GM23248 (cell line): ENCODE data around the gene RAN. TPM values are rescaled to one million over a fixed set of nuclear protein-coding genes. Genes with fewer than 3 reads are reported as not detected.

Experiments
- DNase-seq: peaks from one replicate; pipeline ENCODE4 v3.0.0-alpha.2; 2015
- H2AFZ ChIP-seq: fragments of 200-600 bp; sonication (generic); 2 replicates; pipeline ENCODE4 v1.6.1; 2016; ENCODE audit warnings: antibody characterized with exemption
- H3F3A ChIP-seq: fragments of 200-600 bp; sonication (generic); 2 replicates; pipeline ENCODE4 v1.6.1; 2016; ENCODE audit warnings: mild to moderate bottlenecking, antibody characterized with exemption, mixed run types; ENCODE audit not compliant: insufficient read depth
- H3K27ac ChIP-seq: fragments of 200-600 bp; sonication (generic); 2 replicates; pipeline ENCODE4 v1.5.1; 2016; ENCODE audit warnings: mild to moderate bottlenecking
- H3K27me3 ChIP-seq: fragments of 200-600 bp; sonication (generic); replicated peaks from 2 replicates; pipeline ENCODE4 v1.6.1; 2016; ENCODE audit warnings: mild to moderate bottlenecking; ENCODE audit not compliant: insufficient read depth
- H3K36me3 ChIP-seq: fragments of 200-600 bp; sonication (generic); 2 replicates; pipeline ENCODE4 v1.6.1; 2016; ENCODE audit warnings: low read depth, mild to moderate bottlenecking
- H3K4me1 ChIP-seq: fragments of 200-600 bp; sonication (generic); 2 replicates; pipeline ENCODE4 v1.6.1; 2016; ENCODE audit warnings: mild to moderate bottlenecking; ENCODE audit not compliant: insufficient read depth
- H3K4me2 ChIP-seq: fragments of 200-600 bp; sonication (generic); one replicate; pipeline ENCODE4 v1.6.1; 2016; ENCODE audit warnings: mild to moderate bottlenecking; ENCODE audit not compliant: unreplicated experiment
- H3K4me3 ChIP-seq: fragments of 200-600 bp; sonication (generic); 2 replicates; pipeline ENCODE4 v1.5.1; 2016; ENCODE audit warnings: mild to moderate bottlenecking
- H3K79me2 ChIP-seq: fragments of 200-600 bp; sonication (generic); 2 replicates; pipeline ENCODE4 v1.6.1; 2016; ENCODE audit warnings: mild to moderate bottlenecking; ENCODE audit not compliant: insufficient read depth
- H3K9ac ChIP-seq: fragments of 200-600 bp; sonication (generic); 2 replicates; pipeline ENCODE4 v1.6.1; 2016; ENCODE audit warnings: mild to moderate bottlenecking
- H3K9me2 ChIP-seq: fragments of 200-600 bp; sonication (generic); 2 replicates; pipeline ENCODE4 v1.6.1; 2016; ENCODE audit warnings: mixed run types, mild to moderate bottlenecking, moderate library complexity; ENCODE audit not compliant: insufficient read depth
- H3K9me3 ChIP-seq: fragments of 200-600 bp; sonication (generic); one replicate; pipeline ENCODE4 v1.6.1; 2017; ENCODE audit warnings: low read depth
- H4K20me1 ChIP-seq: fragments of 200-600 bp; sonication (generic); 2 replicates; pipeline ENCODE4 v1.6.0; 2016; ENCODE audit not compliant: insufficient read depth
- EZH2 ChIP-seq: fragments of 200-600 bp; sonication (generic); IDR thresholded peaks from 2 replicates; pipeline ENCODE4 v1.6.1; 2018; ENCODE audit warnings: antibody characterized with exemption, mild to moderate bottlenecking; ENCODE audit not compliant: insufficient read depth, poor library complexity, severe bottlenecking
- EZH2phosphoT487 ChIP-seq: fragments of 200-600 bp; sonication (generic); IDR thresholded peaks from 2 replicates; pipeline ENCODE4 v1.6.1; 2018; ENCODE audit warnings: antibody characterized with exemption, moderate library complexity, mild to moderate bottlenecking, low read depth; ENCODE audit not compliant: insufficient read depth
- WGBS, 2 experiments: methylation state at CpG; one replicate each; pipeline ENCODE4 v1.1.6; 2015 to 2017; ENCODE audit warnings: low lambda C conversion rate in 2 of 2, low coverage in 1 of 2; ENCODE audit errors: missing lambda C conversion rate in 2 of 2; 5-methylcytosine and 5-hydroxymethylcytosine counted together
- in situ Hi-C: fragments of 300-500 bp; cut with MboI; formaldehyde crosslinking; loops from 2 replicates; pipeline ENCODE4 v1.15.0; 2020
- polyA plus RNA-seq: library from polyadenylated mRNA; unstranded; fragments of >200 nt; fragmentation: Nextera tagmentation; extraction: Ambion mirVana; gene quantifications from 2 replicates; pipeline ENCODE4 v1.2.1, GENCODE V29; 2016
- total RNA-seq: library from RNA; depleted of rRNA; stranded (reverse); fragments of >200 nt; shearing (Covaris generic); gene quantifications from 2 replicates; pipeline ENCODE4 v1.2.3, GENCODE V29; 2014

The RAN gene
- total and polyA plus RNA-seq, 2 experiments from 2014 or later: 541 to 1,090 TPM

GRCh38 chr12:130917607-130918006 lies 45.7 kb downstream of the RAN start:
- Histone ChIP-seq H3K36me3 (no peaks in the 10 kb centered on the region), H3K4me1 (peaks cover 14% of the 10 kb centered on the region), H3K27ac (no peak overlapping the region), H3K79me2 (no peaks in the 10 kb centered on the region), H3K9me2 (no peaks in the 10 kb centered on the region), H2AFZ (no peak overlapping the region), H3K4me2 (no peak overlapping the region), H3K9me3 (no peaks in the 10 kb centered on the region), H3K4me3 (no peak overlapping the region), H3K9ac (no peak overlapping the region), H3K27me3 (no peaks in the 10 kb centered on the region; the same call in 1 of the 2 replicates), H4K20me1 (no peaks in the 10 kb centered on the region), H3F3A (peaks cover 25% of the 10 kb centered on the region)
- 88% methylated on average over 13 of the region's 13 CpGs for WGBS, 2 experiments
- no peak for DNase-seq
- in situ Hi-C loops: no loop called here
- TF ChIP-seq EZH2phosphoT487: no peak
- TF ChIP-seq EZH2: no peak

- Histone ChIP-seq H2AFZ (no peak overlapping the region), H3K9ac (no peak overlapping the region), H3K4me2 (no peak overlapping the region), H3K36me3 (no peaks in the 10 kb centered on the region), H3K27me3 (no peaks in the 10 kb centered on the region; the same call in 1 of the 2 replicates), H3K9me3 (no peaks in the 10 kb centered on the region), H3K27ac (no peak overlapping the region), H3F3A (peaks cover 25% of the 10 kb centered on the region), H3K9me2 (no peaks in the 10 kb centered on the region), H4K20me1 (no peaks in the 10 kb centered on the region), H3K79me2 (no peaks in the 10 kb centered on the region), H3K4me1 (peaks cover 14% of the 10 kb centered on the region), H3K4me3 (no peak overlapping the region)
- WGBS, 2 experiments: 43 to 55% methylated on average over 1 of the region's 1 CpG
- in situ Hi-C loops: no loop called here
- TF ChIP-seq EZH2 (no peak), EZH2phosphoT487 (no peak)
- DNase-seq: no peak
Measured at GRCh38 chr12:130919086-130919485, 47.2 kb downstream of the RAN start.

GRCh38 chr12:130920119-130920703 lies 48.3 kb downstream of the RAN start:
- no peaks in the 10 kb centered on the region for H3K79me2 ChIP-seq
- peak overlapping the region; percentile 76 for H3K27ac ChIP-seq
- H2AFZ ChIP-seq: peak overlapping the region; percentile 53
- H3K9me2 ChIP-seq: no peaks in the 10 kb centered on the region
- no peaks in the 10 kb centered on the region for H3K9me3 ChIP-seq
- H3K27me3 ChIP-seq: no peaks in the 10 kb centered on the region; the same call in 1 of the 2 replicates
- peak overlapping the region; percentile 46 for H3K9ac ChIP-seq
- H3F3A ChIP-seq: peaks cover 25% of the 10 kb centered on the region
- H4K20me1 ChIP-seq: no peaks in the 10 kb centered on the region
- in situ Hi-C loops: no loop called here
- peak overlapping the region; percentile 51 for H3K4me2 ChIP-seq
- 24 to 26% methylated on average over 15 of the region's 15 CpGs for WGBS, 2 experiments
- peak; percentile 67 for DNase-seq
- H3K4me1 ChIP-seq: peaks cover 14% of the 10 kb centered on the region
- peak overlapping the region; percentile 5 for H3K4me3 ChIP-seq
- TF ChIP-seq EZH2phosphoT487 (no peak), EZH2 (no peak)
- no peaks in the 10 kb centered on the region for H3K36me3 ChIP-seq

- peaks cover 14% of the 10 kb centered on the region for H3K4me1 ChIP-seq
- no peaks in the 10 kb centered on the region for H3K36me3 ChIP-seq
- no peaks in the 10 kb centered on the region for H3K79me2 ChIP-seq
- 2 to 3% methylated on average over 8 of the region's 8 CpGs for WGBS, 2 experiments
- H3F3A ChIP-seq: peaks cover 25% of the 10 kb centered on the region
- peak overlapping the region; percentile 53 for H2AFZ ChIP-seq
- TF ChIP-seq EZH2 (no peak), EZH2phosphoT487 (no peak)
- no peaks in the 10 kb centered on the region for H3K9me2 ChIP-seq
- no peaks in the 10 kb centered on the region for H4K20me1 ChIP-seq
- in situ Hi-C loops: no loop called here
- peak overlapping the region; percentile 46 for H3K9ac ChIP-seq
- H3K4me2 ChIP-seq: peak overlapping the region; percentile 51
- H3K27me3 ChIP-seq: no peaks in the 10 kb centered on the region
- H3K27ac ChIP-seq: peak overlapping the region; percentile 76
- peak overlapping the region; percentile 5 for H3K4me3 ChIP-seq
- DNase-seq: peak; percentile 90
- no peaks in the 10 kb centered on the region for H3K9me3 ChIP-seq
Measured at GRCh38 chr12:130920723-130921381, 49.0 kb downstream of the RAN start.
